OCI-LY7 (cell line): Measurements from ENCODE around the gene TGM1. TPM values are rescaled to one million over a fixed set of nuclear protein-coding genes. Genes with fewer than 3 reads are reported as not detected.
A peak's percentile ranks its signal among the peaks of the same experiment; 100 is the strongest.

Experiments used
- Bru-seq: library from RNA; stranded (reverse); fragments of 400-500 nt; gene quantifications from one replicate; lab custom pipeline; 2021; lab: Mats Ljungman, UMichigan
- BruChase-seq, 2 experiments: library from RNA; stranded (reverse); fragments of 400-500 nt; gene quantifications; one replicate each; lab custom pipeline; 2021; lab: Mats Ljungman, UMichigan
- BruUV-seq: library from RNA; stranded (reverse); fragments of 400-500 nt; replicated peaks from 2 replicates; lab custom pipeline; 2021; lab: Mats Ljungman, UMichigan
- CTCF ChIA-PET: fragments of 300-600 bp; sonication (Branson Sonifier 250); formaldehyde crosslinking; loops from one replicate; lab custom pipeline; 2022; ENCODE audit warnings: antibody characterized with exemption; ENCODE audit not compliant: unreplicated experiment; lab: Charles Lee
- POLR2A ChIA-PET: fragments of 300-600 bp; sonication (Branson Sonifier 250); formaldehyde crosslinking; loops from one replicate; lab custom pipeline; 2022; ENCODE audit warnings: antibody characterized with exemption; lab: Charles Lee
- DNase-seq: peaks from one replicate; pipeline ENCODE4 v3.0.0-alpha.2; 2015; ENCODE audit warnings: low spot score
- H2AFZ ChIP-seq: fragments of 200-600 bp; sonication (generic), shearing (Covaris generic); 2 replicates; pipeline ENCODE4 v1.6.1; 2014; ENCODE audit warnings: mild to moderate bottlenecking, antibody characterized with exemption, low read length, moderate library complexity
- H3K27ac ChIP-seq: fragments of 200-600 bp; sonication (generic); 2 replicates; pipeline ENCODE4 v1.5.1; 2014; ENCODE audit warnings: mixed run types, low read depth, mild to moderate bottlenecking, moderate library complexity, low read length, inconsistent platforms; ENCODE audit not compliant: poor library complexity, severe bottlenecking
- H3K36me3 ChIP-seq: fragments of 200-600 bp; sonication (generic); 2 replicates; pipeline ENCODE4 v1.6.1; 2014; ENCODE audit warnings: mild to moderate bottlenecking, antibody characterized with exemption, low read length, moderate library complexity, mixed read lengths; ENCODE audit not compliant: insufficient read depth
- H3K4me1 ChIP-seq: fragments of 200-600 bp; sonication (generic); 2 replicates; pipeline ENCODE4 v1.5.1; 2014; ENCODE audit warnings: mild to moderate bottlenecking, low read length; ENCODE audit not compliant: insufficient read depth, poor library complexity, severe bottlenecking
- H3K4me2 ChIP-seq: fragments of 200-600 bp; sonication (generic); 2 replicates; pipeline ENCODE4 v1.6.1; 2014; ENCODE audit warnings: mild to moderate bottlenecking, low read length
- H3K4me3 ChIP-seq: fragments of 200-600 bp; sonication (generic); 2 replicates; pipeline ENCODE4 v1.5.1; 2014; ENCODE audit warnings: mild to moderate bottlenecking, low read depth, low read length; ENCODE audit not compliant: poor library complexity, severe bottlenecking
- H3K79me2 ChIP-seq: fragments of 200-600 bp; sonication (generic); 2 replicates; pipeline ENCODE4 v1.6.1; 2016; ENCODE audit warnings: low read depth, mild to moderate bottlenecking, low read length, moderate library complexity, mixed read lengths; ENCODE audit not compliant: insufficient read depth
- H3K9me2 ChIP-seq: fragments of 200-600 bp; sonication (generic); 2 replicates; pipeline ENCODE4 v1.6.1; 2016; ENCODE audit warnings: mild to moderate bottlenecking, low read length, mixed read lengths; ENCODE audit not compliant: insufficient read depth
- H3K9me3 ChIP-seq: fragments of 200-600 bp; sonication (generic); 2 replicates; pipeline ENCODE4 v1.6.1; 2014; ENCODE audit warnings: mild to moderate bottlenecking, mixed run types, low read length, mixed read lengths
- H4K20me1 ChIP-seq: fragments of 200-600 bp; sonication (generic); 2 replicates; pipeline ENCODE4 v1.6.1; 2014; ENCODE audit warnings: mild to moderate bottlenecking, antibody characterized with exemption, low read length, moderate library complexity, mixed read lengths; ENCODE audit not compliant: insufficient read depth
- EZH2phosphoT487 ChIP-seq: fragments of 200-600 bp; sonication (generic); IDR thresholded peaks from 2 replicates; pipeline ENCODE4 v1.6.1; 2018; ENCODE audit warnings: low read depth, borderline replicate concordance, mild to moderate bottlenecking, mixed run types, antibody characterized with exemption, low read length, moderate library complexity, mixed read lengths
- intact Hi-C: fragments of 100-400 bp; cut with micrococcal nuclease; formaldehyde crosslinking; loops from one replicate; pipeline ENCODE4 v1.10.0; 2022; ENCODE audit not compliant: unreplicated experiment
- long read RNA-seq: library from polyadenylated mRNA; stranded (forward); transcript quantifications from one replicate; pipeline ENCODE4 v2.0.0, GENCODE V29; 2022
- total RNA-seq, 2 experiments: library from RNA; depleted of rRNA in 1 of 2; stranded (reverse); fragments of >200 nt in 1 of 2; shearing (Covaris generic) in 1 of 2; gene quantifications; 2 replicates each; pipeline ENCODE4 v1.2.3, GENCODE V29; 2014 to 2022
- TF ChIP-seq, protein P1 (sequence below): fragments of 200-600 bp; sonication (generic); conservative IDR thresholded peaks from 2 replicates; pipeline ENCODE4 v1.5.1; 2014; ENCODE audit warnings: mild to moderate bottlenecking, antibody characterized with exemption, low read length, moderate library complexity, mixed read lengths

TGM1 gene
- total RNA-seq (2014; rRNA removed; shearing (Covaris generic)) (3.0 and 5.2 TPM in 2 replicates), total RNA-seq (2022) (5.4 and 7.0 TPM in 2 replicates), Bru-seq, nascent RNA (percentile 34 among the genes with signal in this experiment), BruChase-seq, experiment 1, labeled RNA remaining after a 6-hour chase (percentile 36 among the genes with signal in this experiment), BruChase-seq, experiment 2, labeled RNA remaining after a 2-hour chase (percentile 36 among the genes with signal in this experiment)
- long read RNA-seq = 0 reads

GRCh38 chr14:24262821-24263733, at the start of gene TGM1:
TSS of gene TGM1 (minus strand) at chr14:24263177. CDS start at chr14:24262352, 825 bp downstream.
- no peak within 1 kb of the TSS for H3K4me3 ChIP-seq
- H3K79me2 ChIP-seq = no peaks in the 10 kb centered on the region
- no peak for DNase-seq
- no peaks in the 10 kb centered on the region for H3K9me2 ChIP-seq
- BruUV-seq = no TSS peak
- H3K36me3 ChIP-seq = no peaks in the 10 kb centered on the region
- no peaks in the 10 kb centered on the region for H4K20me1 ChIP-seq
- H3K27ac ChIP-seq = no peak within 1 kb of the TSS
- no peak within 1 kb of the TSS for H3K4me2 ChIP-seq
- intact Hi-C loops = no loop called here
- H3K9me3 ChIP-seq = no peaks in the 10 kb centered on the region
- TF ChIP-seq EZH2phosphoT487 = no peak
- TF ChIP-seq, protein P1, sequence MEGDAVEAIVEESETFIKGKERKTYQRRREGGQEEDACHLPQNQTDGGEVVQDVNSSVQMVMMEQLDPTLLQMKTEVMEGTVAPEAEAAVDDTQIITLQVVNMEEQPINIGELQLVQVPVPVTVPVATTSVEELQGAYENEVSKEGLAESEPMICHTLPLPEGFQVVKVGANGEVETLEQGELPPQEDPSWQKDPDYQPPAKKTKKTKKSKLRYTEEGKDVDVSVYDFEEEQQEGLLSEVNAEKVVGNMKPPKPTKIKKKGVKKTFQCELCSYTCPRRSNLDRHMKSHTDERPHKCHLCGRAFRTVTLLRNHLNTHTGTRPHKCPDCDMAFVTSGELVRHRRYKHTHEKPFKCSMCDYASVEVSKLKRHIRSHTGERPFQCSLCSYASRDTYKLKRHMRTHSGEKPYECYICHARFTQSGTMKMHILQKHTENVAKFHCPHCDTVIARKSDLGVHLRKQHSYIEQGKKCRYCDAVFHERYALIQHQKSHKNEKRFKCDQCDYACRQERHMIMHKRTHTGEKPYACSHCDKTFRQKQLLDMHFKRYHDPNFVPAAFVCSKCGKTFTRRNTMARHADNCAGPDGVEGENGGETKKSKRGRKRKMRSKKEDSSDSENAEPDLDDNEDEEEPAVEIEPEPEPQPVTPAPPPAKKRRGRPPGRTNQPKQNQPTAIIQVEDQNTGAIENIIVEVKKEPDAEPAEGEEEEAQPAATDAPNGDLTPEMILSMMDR = no peak
- ChIA-PET CTCF (no interaction called here), POLR2A (no interaction called here)
- peaks cover 12% of the 10 kb centered on the region for H3K4me1 ChIP-seq
- no peak within 1 kb of the TSS for H2AFZ ChIP-seq

GRCh38 chr14:24311837-24312615, 49.0 kb upstream of the TGM1 start:
- intact Hi-C loops = no loop called here

More at GRCh38 chr14:24311837-24312615, 49.0 kb upstream of the TGM1 start:
- H3K4me1 ChIP-seq = peaks cover 38% of the 10 kb centered on the region
- no peak overlapping the region for H2AFZ ChIP-seq
- H3K9me3 ChIP-seq = no peaks in the 10 kb centered on the region
- H3K9me2 ChIP-seq = no peaks in the 10 kb centered on the region
- POLR2A ChIA-PET = interaction anchor here (1.0 kb wide), 1 partner anchor 8 kb away, joined by 3 read pairs; no protein-coding TSS in a partner anchor
- no peaks in the 10 kb centered on the region for H4K20me1 ChIP-seq
- CTCF ChIA-PET = no interaction called here
- no TSS peak for BruUV-seq
- H3K79me2 ChIP-seq = no peaks in the 10 kb centered on the region
- no peak for DNase-seq
- no peak overlapping the region for H3K27ac ChIP-seq
- H3K36me3 ChIP-seq = peaks cover 66% of the 10 kb centered on the region
- peak overlapping the region; percentile 53; the same call in 1 of the 2 replicates for H3K4me2 ChIP-seq
- no peak for TF ChIP-seq EZH2phosphoT487
- TF ChIP-seq, protein P1 = no peak
- H3K4me3 ChIP-seq = no peak overlapping the region
